Smooth muscle cell (in vitro differentiated cells): ENCODE results near the gene CDK15. TPM values are rescaled to one million over a fixed set of nuclear protein-coding genes. Genes with fewer than 3 reads are reported as not detected.

ENCODE experiments used
- DNase-seq: peaks from one replicate; lab custom pipeline; 2025; ENCODE audit not compliant: unreplicated experiment; lab: John Stamatoyannopoulos, UW
- H2AFZ ChIP-seq: fragments of 200-600 bp; sonication (generic); 2 replicates; pipeline ENCODE4 v1.6.0; 2016; ENCODE audit warnings: antibody characterized with exemption, low read depth, mild to moderate bottlenecking
- H3F3A ChIP-seq: fragments of 200-600 bp; sonication (generic); 2 replicates; pipeline ENCODE4 v1.6.0; 2017; ENCODE audit warnings: antibody characterized with exemption, low read depth
- H3K27ac ChIP-seq: fragments of 200-600 bp; sonication (generic); 2 replicates; pipeline ENCODE4 v1.5.1; 2016; ENCODE audit warnings: low read depth, mild to moderate bottlenecking
- H3K27me3 ChIP-seq: fragments of 200-600 bp; sonication (generic); 2 replicates; pipeline ENCODE4 v1.6.1; 2016; ENCODE audit warnings: low read depth, mild to moderate bottlenecking
- H3K36me3 ChIP-seq: fragments of 200-600 bp; sonication (generic); 2 replicates; pipeline ENCODE4 v1.5.1; 2016; ENCODE audit warnings: low read depth
- H3K4me1 ChIP-seq: fragments of 200-600 bp; sonication (generic); 2 replicates; pipeline ENCODE4 v1.5.1; 2016; ENCODE audit warnings: low read depth
- H3K4me2 ChIP-seq: fragments of 200-600 bp; sonication (generic); 2 replicates; pipeline ENCODE4 v1.6.0; 2016; ENCODE audit warnings: mild to moderate bottlenecking
- H3K4me3 ChIP-seq: fragments of 200-600 bp; sonication (generic); 2 replicates; pipeline ENCODE4 v1.5.1; 2016; ENCODE audit warnings: mild to moderate bottlenecking
- H3K79me2 ChIP-seq: fragments of 200-600 bp; sonication (generic); 2 replicates; pipeline ENCODE4 v1.6.0; 2016; ENCODE audit warnings: low read depth, mild to moderate bottlenecking
- H3K9ac ChIP-seq: fragments of 200-600 bp; sonication (generic); 2 replicates; pipeline ENCODE4 v1.6.0; 2016; ENCODE audit warnings: low read depth
- H3K9me3 ChIP-seq: fragments of 200-600 bp; sonication (generic); replicated peaks from 2 replicates; pipeline ENCODE4 v1.5.1; 2016; ENCODE audit warnings: low read depth
- H4K20me1 ChIP-seq: fragments of 200-600 bp; sonication (generic); 2 replicates; pipeline ENCODE4 v1.6.0; 2016; ENCODE audit warnings: low read depth
- WGBS: methylation state at CpG from one replicate; pipeline ENCODE4 v1.1.7; 2016; ENCODE audit warnings: low lambda C conversion rate; 5-methylcytosine and 5-hydroxymethylcytosine counted together
- polyA plus RNA-seq: library from polyadenylated mRNA; unstranded; fragments of >200 nt; fragmentation: Nextera tagmentation; extraction: Ambion mirVana; gene quantifications from 2 replicates; pipeline ENCODE4 v1.2.1, GENCODE V29; 2016
- total RNA-seq: library from RNA; depleted of rRNA; stranded (reverse); fragments of >200 nt; gene quantifications from 2 replicates; pipeline ENCODE4 v1.2.3, GENCODE V29; 2014
- TF ChIP-seq, protein P1 (sequence below): fragments of 200-600 bp; sonication (generic); IDR thresholded peaks from 2 replicates; pipeline ENCODE4 v1.5.1; 2017; ENCODE audit warnings: borderline replicate concordance, mild to moderate bottlenecking, antibody characterized with exemption; ENCODE audit not compliant: insufficient read depth, poor library complexity, severe bottlenecking

The CDK15 gene
- total and polyA plus RNA-seq, 2 experiments from 2014 or later, result 0.40 to 0.93 TPM

DNA sequence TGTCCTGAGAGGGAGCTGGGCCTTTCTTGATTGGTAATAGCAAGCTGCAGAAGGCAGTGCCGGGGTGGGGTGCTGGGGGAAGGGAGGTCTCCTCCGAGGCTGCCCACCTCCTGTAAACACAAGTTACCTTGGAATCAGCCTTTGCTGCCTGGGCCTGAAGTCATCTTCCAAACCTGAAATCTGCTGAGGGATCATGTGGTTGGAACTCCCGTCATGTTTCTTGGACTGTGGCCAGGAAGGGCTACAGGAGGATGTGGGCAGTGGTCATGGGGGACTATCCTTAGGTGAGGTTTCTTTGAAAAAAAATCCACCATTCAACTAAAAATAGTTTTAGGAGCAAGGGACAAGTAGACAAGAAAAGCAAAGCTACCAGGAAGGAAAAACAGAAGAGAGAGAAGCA lies 74.2 kb downstream of the CDK15 start:
- TF ChIP-seq, protein P1, sequence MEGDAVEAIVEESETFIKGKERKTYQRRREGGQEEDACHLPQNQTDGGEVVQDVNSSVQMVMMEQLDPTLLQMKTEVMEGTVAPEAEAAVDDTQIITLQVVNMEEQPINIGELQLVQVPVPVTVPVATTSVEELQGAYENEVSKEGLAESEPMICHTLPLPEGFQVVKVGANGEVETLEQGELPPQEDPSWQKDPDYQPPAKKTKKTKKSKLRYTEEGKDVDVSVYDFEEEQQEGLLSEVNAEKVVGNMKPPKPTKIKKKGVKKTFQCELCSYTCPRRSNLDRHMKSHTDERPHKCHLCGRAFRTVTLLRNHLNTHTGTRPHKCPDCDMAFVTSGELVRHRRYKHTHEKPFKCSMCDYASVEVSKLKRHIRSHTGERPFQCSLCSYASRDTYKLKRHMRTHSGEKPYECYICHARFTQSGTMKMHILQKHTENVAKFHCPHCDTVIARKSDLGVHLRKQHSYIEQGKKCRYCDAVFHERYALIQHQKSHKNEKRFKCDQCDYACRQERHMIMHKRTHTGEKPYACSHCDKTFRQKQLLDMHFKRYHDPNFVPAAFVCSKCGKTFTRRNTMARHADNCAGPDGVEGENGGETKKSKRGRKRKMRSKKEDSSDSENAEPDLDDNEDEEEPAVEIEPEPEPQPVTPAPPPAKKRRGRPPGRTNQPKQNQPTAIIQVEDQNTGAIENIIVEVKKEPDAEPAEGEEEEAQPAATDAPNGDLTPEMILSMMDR, result no peak
- peak overlapping the region; percentile 76 for H3K4me2 ChIP-seq
- H3K27ac ChIP-seq, result peak overlapping the region; percentile 82
- no peaks in the 10 kb centered on the region for H3K9me3 ChIP-seq
- H3F3A ChIP-seq, result peaks cover 27% of the 10 kb centered on the region
- H4K20me1 ChIP-seq, result no peaks in the 10 kb centered on the region
- WGBS, result 56% methylated on average over 3 of the region's 3 CpGs
- peak overlapping the region; percentile 17 for H2AFZ ChIP-seq
- H3K9ac ChIP-seq, result no peak overlapping the region
- H3K4me3 ChIP-seq, result no peak overlapping the region
- H3K4me1 ChIP-seq, result peaks cover 43% of the 10 kb centered on the region
- no peaks in the 10 kb centered on the region for H3K27me3 ChIP-seq
- no peak for DNase-seq
- no peaks in the 10 kb centered on the region for H3K36me3 ChIP-seq
- no peaks in the 10 kb centered on the region for H3K79me2 ChIP-seq

DNA sequence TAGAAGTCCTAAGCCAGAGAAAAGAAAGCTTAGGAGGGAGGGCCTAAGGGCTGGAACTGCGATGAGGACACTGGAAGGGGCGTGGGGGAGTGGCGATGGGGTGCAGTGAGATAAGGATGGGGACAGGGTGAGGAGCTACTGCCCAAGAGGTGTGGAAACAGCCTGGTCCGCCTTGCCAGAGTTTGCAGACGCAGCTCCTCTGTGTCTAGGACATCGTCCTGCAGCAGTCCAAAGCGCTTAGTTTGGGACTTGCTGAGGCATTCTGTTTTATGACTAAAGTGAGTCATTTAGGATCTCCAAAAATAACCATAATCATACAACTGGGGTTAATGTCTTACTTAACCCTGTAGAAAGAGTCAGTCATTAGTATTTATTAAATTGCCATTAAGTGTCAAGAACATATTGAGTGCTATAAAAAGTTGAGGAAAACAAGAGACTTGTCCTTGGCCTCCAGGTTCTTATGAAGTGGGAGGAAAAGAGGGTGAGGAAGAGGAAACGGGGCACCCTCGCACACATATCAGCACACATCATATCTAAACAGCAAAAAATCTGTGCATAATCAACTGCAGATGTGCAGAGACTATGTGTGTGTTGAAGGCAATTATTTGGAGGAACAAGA lies 74.8 kb downstream of the CDK15 start:
- Histone ChIP-seq H3K36me3 (no peaks in the 10 kb centered on the region), H3K4me1 (peaks cover 43% of the 10 kb centered on the region), H2AFZ (peak overlapping the region; percentile 17), H3K79me2 (no peaks in the 10 kb centered on the region), H4K20me1 (no peaks in the 10 kb centered on the region), H3K27me3 (no peaks in the 10 kb centered on the region), H3K4me2 (peak overlapping the region; percentile 76), H3K4me3 (no peak overlapping the region), H3K27ac (peak overlapping the region; percentile 82), H3F3A (peaks cover 27% of the 10 kb centered on the region), H3K9me3 (no peaks in the 10 kb centered on the region), H3K9ac (no peak overlapping the region)
- WGBS, result 35% methylated on average over 9 of the region's 9 CpGs
- no peak for DNase-seq
- TF ChIP-seq, protein P1, result no peak

DNA sequence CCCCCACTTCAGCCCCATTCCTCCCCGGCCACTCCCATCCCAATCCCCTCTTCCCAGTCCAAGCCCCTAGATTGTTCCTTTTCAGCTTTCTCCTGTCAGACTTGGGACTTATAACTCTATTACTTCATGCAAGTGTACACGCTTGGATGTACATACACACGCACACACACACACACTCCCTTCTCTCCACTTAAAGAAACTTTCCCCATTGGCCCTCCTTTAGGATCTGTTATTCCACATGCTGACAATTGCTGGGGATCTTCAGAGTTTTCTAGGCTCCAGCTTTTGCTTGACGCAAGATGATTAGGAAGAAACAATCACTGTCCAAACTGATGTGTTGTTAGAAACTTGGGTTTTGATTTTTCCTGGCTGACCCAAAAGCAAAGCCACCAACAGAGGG lies 75.4 kb downstream of the CDK15 start:
- Histone ChIP-seq H3K9ac (no peak overlapping the region), H3K4me1 (peaks cover 43% of the 10 kb centered on the region), H3K9me3 (no peaks in the 10 kb centered on the region), H3K4me3 (no peak overlapping the region), H3F3A (peaks cover 27% of the 10 kb centered on the region), H3K79me2 (no peaks in the 10 kb centered on the region), H4K20me1 (no peaks in the 10 kb centered on the region), H3K27me3 (no peaks in the 10 kb centered on the region), H3K27ac (peak overlapping the region; percentile 82), H2AFZ (no peak overlapping the region), H3K36me3 (no peaks in the 10 kb centered on the region), H3K4me2 (peak overlapping the region; percentile 76)
- no peak for DNase-seq
- 87% methylated on average over 4 of the region's 4 CpGs for WGBS
- TF ChIP-seq, protein P1, result no peak
